Activated CD8-positive, alpha-beta T cell treated with anti-CD3 and anti-CD28 coated beads for 36 hours (primary cell): Measurements from ENCODE around the gene AACS. TPM values are rescaled to one million over a fixed set of nuclear protein-coding genes. Genes with fewer than 3 reads are reported as not detected.

Source experiments
- ATAC-seq: fragments of 200-7000 bp; cut with Tn5 transposase; one replicate; pipeline ENCODE4 v1.10.0; 2021; ENCODE audit warnings: mild to moderate bottlenecking, moderate library complexity
- CTCF ChIA-PET: fragments of 350-600 bp; sonication (Branson Sonifier 250); formaldehyde crosslinking; loops from one replicate; lab custom pipeline; 2021; ENCODE audit warnings: antibody characterized with exemption; lab: Charles Lee
- POLR2A ChIA-PET: fragments of 350-600 bp; sonication (Branson Sonifier 250); formaldehyde crosslinking; loops from one replicate; lab custom pipeline; 2021; ENCODE audit warnings: antibody characterized with exemption; lab: Charles Lee
- DNase-seq: peaks from one replicate; pipeline ENCODE4 v3.0.0-alpha.2; 2020
- H3K27ac Mint-ChIP-seq: one replicate; pipeline ENCODE4 v1.8.0; 2021; ENCODE audit warnings: mild to moderate bottlenecking, mixed read lengths
- H3K27me3 Mint-ChIP-seq: one replicate; pipeline ENCODE4 v1.8.0; 2021; ENCODE audit warnings: mixed read lengths
- H3K36me3 Mint-ChIP-seq: one replicate; pipeline ENCODE4 v1.8.0; 2021; ENCODE audit warnings: low read depth, mixed read lengths
- H3K4me1 Mint-ChIP-seq: one replicate; pipeline ENCODE4 v1.8.0; 2021; ENCODE audit warnings: low read depth, mixed read lengths
- H3K4me3 Mint-ChIP-seq: one replicate; pipeline ENCODE4 v1.8.0; 2021; ENCODE audit warnings: mild to moderate bottlenecking, moderate library complexity, mixed read lengths
- H3K9me3 Mint-ChIP-seq: one replicate; pipeline ENCODE4 v1.8.0; 2021; ENCODE audit warnings: mixed read lengths
- intact Hi-C: fragments of 100-400 bp; cut with micrococcal nuclease; formaldehyde crosslinking; loops from one replicate; pipeline ENCODE4 v1.10.0; 2022
- total RNA-seq, 2 experiments: library from RNA; stranded (reverse); gene quantifications; one replicate each; pipeline ENCODE4 v1.2.3, GENCODE V29; 2021
- TF ChIP-seq, protein P1 (sequence below): fragments of 200-600 bp; IDR thresholded peaks from one replicate; pipeline ENCODE4 v1.8.0; 2022; ENCODE audit warnings: antibody characterized with exemption, mild to moderate bottlenecking

Gene AACS
- total RNA-seq, 2 experiments from 2014 or later = 15.7 to 17.6 TPM

DNA sequence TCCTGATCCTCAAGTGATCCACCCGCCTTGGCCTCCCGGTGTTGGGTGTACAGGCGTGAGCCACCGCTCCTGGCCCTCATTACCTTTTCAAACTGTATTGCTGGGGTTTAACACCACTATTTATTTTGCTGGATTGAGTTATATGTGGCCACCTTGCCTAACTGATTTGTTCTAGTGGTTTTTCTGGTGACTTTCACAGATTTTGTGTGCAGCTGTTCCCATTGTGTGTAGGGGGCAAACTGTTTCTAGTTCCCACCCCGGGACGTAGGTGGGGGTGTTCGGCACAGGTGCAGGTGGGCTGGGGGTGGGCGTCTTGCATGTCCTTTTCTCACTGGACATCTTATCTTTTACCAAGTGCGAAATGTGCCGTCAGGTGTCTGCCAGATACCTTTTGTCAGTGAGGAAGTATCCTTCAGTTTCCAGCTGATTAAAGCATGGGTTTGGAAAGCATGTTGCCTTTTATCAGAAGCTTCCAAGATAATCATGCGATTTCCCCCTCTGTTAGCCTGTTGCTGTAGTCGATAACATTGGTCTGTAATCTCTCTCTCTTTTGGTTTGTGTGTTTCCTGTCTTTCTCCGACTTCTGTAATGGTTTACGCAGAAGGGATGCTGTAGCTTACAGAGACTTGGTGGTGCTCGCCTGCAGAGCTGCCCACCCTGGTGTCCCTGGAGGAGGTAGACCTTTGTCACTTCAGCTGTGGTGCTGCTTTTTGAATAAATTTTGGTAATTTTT, 33.6 kb downstream of the AACS start:
- no peak overlapping the region for H3K4me3 Mint-ChIP-seq
- POLR2A ChIA-PET = no interaction called here
- TF ChIP-seq, protein P1, sequence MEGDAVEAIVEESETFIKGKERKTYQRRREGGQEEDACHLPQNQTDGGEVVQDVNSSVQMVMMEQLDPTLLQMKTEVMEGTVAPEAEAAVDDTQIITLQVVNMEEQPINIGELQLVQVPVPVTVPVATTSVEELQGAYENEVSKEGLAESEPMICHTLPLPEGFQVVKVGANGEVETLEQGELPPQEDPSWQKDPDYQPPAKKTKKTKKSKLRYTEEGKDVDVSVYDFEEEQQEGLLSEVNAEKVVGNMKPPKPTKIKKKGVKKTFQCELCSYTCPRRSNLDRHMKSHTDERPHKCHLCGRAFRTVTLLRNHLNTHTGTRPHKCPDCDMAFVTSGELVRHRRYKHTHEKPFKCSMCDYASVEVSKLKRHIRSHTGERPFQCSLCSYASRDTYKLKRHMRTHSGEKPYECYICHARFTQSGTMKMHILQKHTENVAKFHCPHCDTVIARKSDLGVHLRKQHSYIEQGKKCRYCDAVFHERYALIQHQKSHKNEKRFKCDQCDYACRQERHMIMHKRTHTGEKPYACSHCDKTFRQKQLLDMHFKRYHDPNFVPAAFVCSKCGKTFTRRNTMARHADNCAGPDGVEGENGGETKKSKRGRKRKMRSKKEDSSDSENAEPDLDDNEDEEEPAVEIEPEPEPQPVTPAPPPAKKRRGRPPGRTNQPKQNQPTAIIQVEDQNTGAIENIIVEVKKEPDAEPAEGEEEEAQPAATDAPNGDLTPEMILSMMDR = no peak
- no peaks in the 10 kb centered on the region for H3K27me3 Mint-ChIP-seq
- intact Hi-C loops = no loop called here
- CTCF ChIA-PET = no interaction called here
- H3K36me3 Mint-ChIP-seq = peaks cover 11% of the 10 kb centered on the region
- H3K27ac Mint-ChIP-seq = no peak overlapping the region
- DNase-seq (no peak), ATAC-seq (no peak)
- no peaks in the 10 kb centered on the region for H3K9me3 Mint-ChIP-seq
- peaks cover 15% of the 10 kb centered on the region for H3K4me1 Mint-ChIP-seq

DNA sequence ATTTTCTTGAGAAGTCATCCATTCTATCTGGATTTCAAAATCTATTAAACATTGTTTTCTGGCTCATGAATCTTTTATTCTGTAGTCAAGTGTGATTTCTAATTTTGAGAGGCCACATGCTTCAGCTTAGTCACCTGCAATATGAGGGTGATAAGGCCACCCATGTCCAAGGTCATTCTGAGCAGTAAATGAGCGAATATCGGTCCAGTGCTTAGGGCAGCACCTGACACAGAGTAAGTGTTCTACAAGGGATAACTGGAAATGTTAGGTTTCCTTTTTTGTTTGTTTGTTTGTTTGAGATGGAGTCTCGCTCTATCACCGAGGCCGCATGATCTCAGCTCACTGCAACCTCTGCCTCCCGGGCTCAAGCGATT, 34.2 kb downstream of the AACS start:
- ATAC-seq (no peak), DNase-seq (no peak)
- H3K27me3 Mint-ChIP-seq = no peaks in the 10 kb centered on the region
- POLR2A ChIA-PET = no interaction called here
- no peaks in the 10 kb centered on the region for H3K9me3 Mint-ChIP-seq
- no peak overlapping the region for H3K4me3 Mint-ChIP-seq
- H3K4me1 Mint-ChIP-seq = peaks cover 15% of the 10 kb centered on the region
- intact Hi-C loops = no loop called here
- TF ChIP-seq, protein P1 = no peak
- CTCF ChIA-PET = no interaction called here
- H3K27ac Mint-ChIP-seq = no peak overlapping the region
- H3K36me3 Mint-ChIP-seq = peaks cover 11% of the 10 kb centered on the region

DNA sequence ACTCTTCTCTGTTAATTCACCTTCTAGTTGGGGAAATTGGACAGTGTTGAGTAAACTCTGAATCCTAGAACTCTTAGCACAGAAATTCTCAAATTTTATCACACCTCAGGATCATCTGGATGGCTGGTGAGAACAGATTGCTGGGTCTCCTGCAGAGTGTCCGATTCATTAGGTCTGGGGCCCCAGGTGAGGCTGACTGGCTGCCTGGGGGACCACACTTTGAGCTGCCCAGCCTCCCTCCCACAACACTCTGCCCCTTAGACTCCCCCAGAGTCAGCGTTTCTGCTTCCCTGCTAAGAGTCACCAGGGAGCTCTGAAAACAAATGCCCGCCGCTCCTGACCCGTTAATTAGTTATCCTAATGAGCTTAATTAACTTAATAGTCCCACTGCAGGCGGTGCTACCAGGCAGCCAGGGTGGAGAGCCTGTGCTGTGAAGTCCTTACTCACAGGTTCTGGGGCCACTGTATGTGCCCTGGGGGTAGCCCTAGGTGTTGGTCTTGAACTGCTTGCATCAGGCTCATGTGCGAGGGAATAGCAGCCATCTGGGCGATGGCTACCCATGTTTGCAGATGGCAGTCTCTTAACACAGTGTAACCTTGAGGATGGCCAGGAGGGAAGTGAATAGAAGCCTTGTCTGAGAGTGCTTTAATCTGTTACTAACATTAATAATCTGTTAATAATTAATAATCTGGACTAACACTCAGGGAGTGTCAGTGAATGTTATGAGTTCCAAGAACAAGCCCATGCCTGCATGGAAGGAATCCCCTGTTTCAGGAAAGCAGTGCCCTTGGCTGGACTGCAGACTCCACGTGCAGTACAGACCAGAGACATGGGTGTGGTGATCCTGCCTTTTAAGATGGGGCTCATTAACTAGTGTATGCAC, 35.6 kb downstream of the AACS start:
- Mint-ChIP-seq H3K4me1 (peaks cover 15% of the 10 kb centered on the region), H3K27me3 (no peaks in the 10 kb centered on the region), H3K36me3 (peaks cover 11% of the 10 kb centered on the region), H3K4me3 (no peak overlapping the region), H3K27ac (no peak overlapping the region), H3K9me3 (no peaks in the 10 kb centered on the region)
- no peak for ATAC-seq
- ChIA-PET CTCF (no interaction called here), POLR2A (no interaction called here)
- TF ChIP-seq, protein P1 = no peak
- intact Hi-C loops = no loop called here
- no peak for DNase-seq

DNA sequence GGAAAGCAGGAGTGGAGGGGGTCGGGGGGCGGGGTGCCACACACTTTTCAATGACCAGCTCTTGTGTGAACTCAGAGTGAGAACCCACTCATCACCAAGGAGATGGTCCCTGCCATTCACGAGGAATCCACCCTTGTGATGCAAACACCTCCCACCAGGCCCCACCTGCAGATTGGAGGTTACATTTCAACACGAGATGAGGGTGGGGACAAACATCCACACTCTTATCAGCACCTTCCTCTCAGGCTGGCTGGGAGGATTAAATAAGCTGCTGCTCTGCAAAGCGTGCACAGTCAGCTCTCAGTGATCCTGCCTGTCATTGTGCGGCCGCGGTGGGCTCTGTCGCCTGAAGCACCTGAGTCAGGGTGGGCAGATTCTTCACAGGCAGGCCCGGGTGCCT, 39.7 kb downstream of the AACS start:
- Mint-ChIP-seq H3K9me3 (no peaks in the 10 kb centered on the region), H3K4me3 (no peak overlapping the region), H3K36me3 (peaks cover 8% of the 10 kb centered on the region), H3K4me1 (no peaks in the 10 kb centered on the region), H3K27ac (no peak overlapping the region), H3K27me3 (no peaks in the 10 kb centered on the region)
- DNase-seq (no peak), ATAC-seq (no peak)
- CTCF ChIA-PET = no interaction called here
- TF ChIP-seq, protein P1 = no peak
- intact Hi-C loops = no loop called here
- POLR2A ChIA-PET = no interaction called here

DNA sequence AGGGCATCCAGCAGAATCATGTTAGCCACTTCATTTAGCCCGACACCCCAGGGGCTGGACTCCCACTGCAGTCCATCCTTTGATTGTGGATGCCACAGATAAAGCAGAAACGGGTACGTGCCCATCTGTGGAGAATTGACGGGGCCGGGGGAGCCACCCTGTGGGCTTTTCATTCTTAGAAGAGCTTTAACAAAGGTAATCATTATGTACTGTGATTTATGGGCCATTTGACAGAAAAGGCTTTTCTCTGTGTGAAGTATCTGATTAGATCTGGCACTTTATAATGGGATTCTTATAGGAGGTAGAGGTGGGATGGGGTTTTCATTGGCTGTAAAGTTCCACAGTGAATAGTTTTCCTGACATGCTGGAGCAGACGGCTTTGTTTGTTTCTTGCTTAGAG, 40.4 kb downstream of the AACS start:
- Mint-ChIP-seq H3K27ac (no peak overlapping the region), H3K4me1 (no peaks in the 10 kb centered on the region), H3K36me3 (peaks cover 8% of the 10 kb centered on the region), H3K9me3 (no peaks in the 10 kb centered on the region), H3K4me3 (no peak overlapping the region), H3K27me3 (no peaks in the 10 kb centered on the region)
- CTCF ChIA-PET = no interaction called here
- DNase-seq = no peak
- intact Hi-C loops = no loop called here
- POLR2A ChIA-PET = no interaction called here
- TF ChIP-seq, protein P1 = no peak
- ATAC-seq = no peak
